Suprapubic skin (tissue), 4 donors: Measurements from ENCODE around the gene APOLD1.

Source experiments
- CTCF ChIP-seq, 2 donors: fragments of 200-600 bp in 1 of 2; fragments of 450-650 bp in 1 of 2; sonication (generic) in 1 of 2; IDR thresholded peaks; one replicate each; pipeline ENCODE4 v1.5.1; 2016 to 2019; ENCODE audit warnings: antibody characterized with exemption in 2 of 2, mild to moderate bottlenecking in 1 of 2, moderate library complexity in 1 of 2
- POLR2A ChIP-seq, 2 donors: fragments of 450-650 bp; IDR thresholded peaks; one replicate each; pipeline ENCODE4 v1.6.1; 2017; ENCODE audit warnings: antibody characterized with exemption in 2 of 2, mild to moderate bottlenecking in 2 of 2, moderate library complexity in 2 of 2
- POLR2AphosphoS5 ChIP-seq, 3 donors: sonication (generic); formaldehyde crosslinking; IDR thresholded peaks; one replicate each; pipeline ENCODE4 v1.6.1; 2017; ENCODE audit warnings: antibody characterized with exemption in 3 of 3

DNA sequence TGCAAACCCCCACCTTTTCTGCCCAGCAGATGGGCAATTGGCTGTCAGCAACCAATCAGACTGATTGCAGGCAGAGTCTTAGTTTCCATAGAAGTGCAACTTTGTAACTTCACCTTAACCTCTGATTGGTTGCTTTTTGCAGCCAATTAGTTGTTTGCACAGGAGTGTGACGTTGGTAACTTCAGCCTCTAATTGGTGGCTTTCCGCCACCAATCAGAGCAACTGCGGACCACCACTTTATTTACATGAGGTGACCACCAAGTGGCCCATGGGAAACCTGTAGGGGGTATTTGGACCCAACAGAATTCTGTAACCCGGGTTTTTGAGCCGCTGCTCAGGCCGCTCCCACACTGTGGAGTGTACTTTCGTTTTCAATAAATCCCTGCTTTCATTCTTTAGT, 36.0 kb upstream of the APOLD1 start:
- TF ChIP-seq CTCF (IDR thresholded peaks at IDR 0.05) (no peak), POLR2AphosphoS5 (IDR thresholded peaks at IDR 0.05) (no peak), POLR2A (IDR thresholded peaks at IDR 0.05) (no peak)
